ENCODE data around the gene CETN3.

CETN3 gene

DNA sequence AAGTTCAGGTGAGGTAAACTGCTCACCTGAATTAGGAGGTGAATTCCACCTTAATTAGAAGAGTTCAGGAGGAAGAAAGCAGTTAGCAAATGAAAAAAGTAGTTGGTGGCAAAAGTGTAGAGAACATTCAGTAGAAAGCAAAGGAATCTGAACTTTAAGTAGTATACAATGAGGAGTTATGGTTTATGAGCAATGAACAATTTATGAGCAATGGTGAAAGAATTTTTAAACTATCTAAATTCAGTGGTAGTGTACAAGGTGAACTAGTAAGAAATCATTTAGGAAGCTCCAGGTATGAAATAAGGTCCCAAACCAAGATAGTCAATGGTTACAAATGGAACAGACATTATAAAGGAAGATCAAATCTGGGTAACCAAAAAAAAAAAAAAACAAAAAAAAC lies 3.1 kb downstream of the CETN3 start:
- Histone ChIP-seq H3K4me3 (ENCODE audit: low read depth in 1 of 2, low read length in 2 of 2) (no peak overlapping the region), H3K4me1 (ENCODE audit: insufficient read depth, low read length) (peaks cover 12% of the 10 kb centered on the region), H3K9ac (ENCODE audit: low read length) (no peak overlapping the region), H3K27me3 (ENCODE audit: control insufficient read depth in 1 of 2, insufficient read depth in 2 of 2, low read length in 2 of 2) (no peaks in the 10 kb centered on the region), H3K9me3 (ENCODE audit: low read length) (no peaks in the 10 kb centered on the region), H3K27ac (ENCODE audit: low read depth, low read length) (no peak overlapping the region), H3K36me3 (ENCODE audit: insufficient read depth, low read length) (peaks cover 9% of the 10 kb centered on the region)

DNA sequence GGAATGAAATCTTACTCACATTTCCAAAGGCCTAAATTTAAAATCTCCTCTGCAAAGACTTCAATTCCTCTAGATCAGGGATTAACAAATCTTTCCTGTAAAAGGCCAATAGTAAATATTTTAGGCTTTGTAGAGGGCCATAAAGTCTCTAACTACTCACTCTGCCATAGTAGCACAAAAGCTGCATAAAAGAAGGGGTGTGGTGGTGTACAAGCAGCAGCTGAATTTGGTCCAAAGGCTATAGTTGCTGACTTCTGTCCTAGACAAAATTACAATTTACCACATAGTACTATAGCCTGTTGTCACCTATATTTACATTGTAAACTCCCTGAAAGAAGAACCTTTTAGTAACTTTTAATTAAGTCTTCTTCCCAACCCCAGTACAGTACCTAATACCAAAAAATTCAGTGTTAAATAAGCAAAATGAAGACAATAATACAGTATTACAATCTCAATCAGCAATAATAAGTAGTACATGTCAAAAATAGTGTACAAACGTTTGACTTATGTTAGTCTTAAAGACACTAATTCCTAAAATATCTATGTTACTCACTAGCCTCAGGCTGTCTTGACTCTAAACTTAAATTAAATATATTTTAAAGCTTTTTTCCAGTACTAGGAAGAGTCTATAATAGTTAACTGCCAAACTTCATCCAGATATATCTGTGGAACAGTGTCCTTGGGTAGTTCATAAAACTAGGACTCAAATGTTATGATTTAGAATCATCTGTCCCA lies 6.9 kb downstream of the CETN3 start:
- H3K27ac ChIP-seq (ENCODE audit: low read depth, low read length), result no peak overlapping the region
- no peaks in the 10 kb centered on the region for H3K9me3 ChIP-seq (ENCODE audit: low read length)
- no peaks in the 10 kb centered on the region for H3K4me1 ChIP-seq (ENCODE audit: insufficient read depth, low read length)
- H3K27me3 ChIP-seq (ENCODE audit: control insufficient read depth in 1 of 2, insufficient read depth in 2 of 2, low read length in 2 of 2), result no peaks in the 10 kb centered on the region
- H3K4me3 ChIP-seq (ENCODE audit: low read depth in 1 of 2, low read length in 2 of 2), result no peak overlapping the region
- no peak overlapping the region for H3K9ac ChIP-seq (ENCODE audit: low read length)
- peaks cover 21% of the 10 kb centered on the region for H3K36me3 ChIP-seq (ENCODE audit: insufficient read depth, low read length)

DNA sequence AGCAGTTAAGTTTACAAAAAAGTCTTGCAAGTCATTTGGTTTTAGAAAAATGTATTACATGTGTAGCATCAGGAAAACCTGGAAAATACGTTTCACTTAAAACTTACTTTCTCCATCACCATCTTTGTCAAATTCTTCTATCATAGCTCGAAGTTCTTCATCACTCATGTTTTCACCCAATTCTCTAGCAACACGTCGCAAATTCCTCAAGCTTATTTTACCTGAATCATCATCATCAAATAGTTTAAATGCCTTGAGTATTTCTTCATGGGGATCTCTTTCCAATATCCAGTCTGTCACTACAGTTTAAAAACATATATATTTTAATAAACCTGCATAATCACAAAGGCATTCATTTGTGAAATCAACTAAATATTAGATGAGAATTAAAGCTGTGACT lies 10.3 kb downstream of the CETN3 start:
- Histone ChIP-seq H3K27ac (ENCODE audit: low read depth, low read length) (no peak overlapping the region), H3K36me3 (ENCODE audit: insufficient read depth, low read length) (peaks cover 12% of the 10 kb centered on the region), H3K4me1 (ENCODE audit: insufficient read depth, low read length) (no peaks in the 10 kb centered on the region), H3K4me3 (ENCODE audit: low read depth in 1 of 2, low read length in 2 of 2) (no peak overlapping the region), H3K27me3 (ENCODE audit: control insufficient read depth in 1 of 2, insufficient read depth in 2 of 2, low read length in 2 of 2) (no peaks in the 10 kb centered on the region), H3K9ac (ENCODE audit: low read length) (no peak overlapping the region), H3K9me3 (ENCODE audit: low read length) (no peaks in the 10 kb centered on the region)

DNA sequence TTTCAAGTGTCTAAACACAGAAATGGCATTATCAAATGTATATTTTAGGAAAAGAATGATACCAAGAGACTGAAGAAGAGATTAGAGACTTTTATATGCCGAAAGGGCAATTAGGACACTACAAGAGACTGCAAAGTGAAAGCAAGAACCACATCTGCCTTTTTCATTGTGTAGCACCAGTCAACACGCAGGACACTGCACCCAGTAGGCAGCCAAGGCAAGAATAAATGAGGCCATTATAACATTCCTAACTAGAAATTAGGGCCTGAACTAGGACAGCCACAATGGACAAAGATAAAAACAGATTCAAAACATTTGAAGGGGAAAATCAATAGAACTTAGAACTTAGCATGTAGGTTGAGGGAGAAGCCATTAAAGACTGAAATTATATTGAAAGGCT lies 10.8 kb downstream of the CETN3 start:
- H3K27ac ChIP-seq (ENCODE audit: low read depth, low read length), result no peak overlapping the region
- H3K36me3 ChIP-seq (ENCODE audit: insufficient read depth, low read length), result peaks cover 12% of the 10 kb centered on the region
- H3K9ac ChIP-seq (ENCODE audit: low read length), result no peak overlapping the region
- no peaks in the 10 kb centered on the region for H3K4me1 ChIP-seq (ENCODE audit: insufficient read depth, low read length)
- H3K4me3 ChIP-seq (ENCODE audit: low read depth in 1 of 2, low read length in 2 of 2), result no peak overlapping the region
- no peaks in the 10 kb centered on the region for H3K9me3 ChIP-seq (ENCODE audit: low read length)
- H3K27me3 ChIP-seq (ENCODE audit: control insufficient read depth in 1 of 2, insufficient read depth in 2 of 2, low read length in 2 of 2), result no peaks in the 10 kb centered on the region

- Histone ChIP-seq H3K9ac (ENCODE audit: low read length) (no peak overlapping the region), H3K27ac (ENCODE audit: low read depth, low read length) (no peak overlapping the region), H3K27me3 (ENCODE audit: control insufficient read depth in 1 of 2, insufficient read depth in 2 of 2, low read length in 2 of 2) (no peaks in the 10 kb centered on the region), H3K9me3 (ENCODE audit: low read length) (no peaks in the 10 kb centered on the region), H3K4me3 (ENCODE audit: low read depth in 1 of 2, low read length in 2 of 2) (no peak overlapping the region), H3K36me3 (ENCODE audit: insufficient read depth, low read length) (peaks cover 12% of the 10 kb centered on the region), H3K4me1 (ENCODE audit: insufficient read depth, low read length) (no peaks in the 10 kb centered on the region)
Measured at GRCh38 chr5:90395005-90395404, 14.6 kb downstream of the CETN3 start.

- H3K4me3 ChIP-seq (ENCODE audit: low read depth in 1 of 2, low read length in 2 of 2), result no peak overlapping the region
- no peak overlapping the region for H3K9ac ChIP-seq (ENCODE audit: low read length)
- no peaks in the 10 kb centered on the region for H3K9me3 ChIP-seq (ENCODE audit: low read length)
- H3K4me1 ChIP-seq (ENCODE audit: insufficient read depth, low read length), result no peaks in the 10 kb centered on the region
- no peak overlapping the region for H3K27ac ChIP-seq (ENCODE audit: low read depth, low read length)
- no peaks in the 10 kb centered on the region for H3K36me3 ChIP-seq (ENCODE audit: insufficient read depth, low read length)
- no peaks in the 10 kb centered on the region for H3K27me3 ChIP-seq (ENCODE audit: control insufficient read depth in 1 of 2, insufficient read depth in 2 of 2, low read length in 2 of 2)
Measured at GRCh38 chr5:90390928-90391327, 18.6 kb downstream of the CETN3 start.

DNA sequence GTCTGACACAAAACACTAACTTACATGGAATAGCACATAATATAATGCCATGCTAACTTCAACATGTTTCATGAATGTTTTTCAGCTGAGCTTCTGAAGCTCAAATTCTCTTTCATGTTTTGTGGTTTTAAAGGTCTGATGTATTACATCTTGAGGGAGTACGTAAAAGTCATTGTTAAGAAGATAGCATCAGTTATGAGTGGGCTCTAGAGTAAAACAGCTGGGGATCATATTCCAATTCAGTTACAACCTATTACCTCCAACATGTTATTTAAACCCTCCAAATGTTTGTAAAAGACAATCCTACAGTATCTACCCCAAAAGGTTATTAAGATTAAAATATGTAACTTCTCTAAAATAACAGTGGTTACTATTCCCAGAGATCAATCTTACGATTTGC lies 19.2 kb downstream of the CETN3 start:
- Histone ChIP-seq H3K36me3 (ENCODE audit: insufficient read depth, low read length) (no peaks in the 10 kb centered on the region), H3K9ac (ENCODE audit: low read length) (no peak overlapping the region), H3K4me1 (ENCODE audit: insufficient read depth, low read length) (no peaks in the 10 kb centered on the region), H3K27me3 (ENCODE audit: control insufficient read depth in 1 of 2, insufficient read depth in 2 of 2, low read length in 2 of 2) (no peaks in the 10 kb centered on the region), H3K4me3 (ENCODE audit: low read depth in 1 of 2, low read length in 2 of 2) (no peak overlapping the region), H3K9me3 (ENCODE audit: low read length) (no peaks in the 10 kb centered on the region), H3K27ac (ENCODE audit: low read depth, low read length) (no peak overlapping the region)

DNA sequence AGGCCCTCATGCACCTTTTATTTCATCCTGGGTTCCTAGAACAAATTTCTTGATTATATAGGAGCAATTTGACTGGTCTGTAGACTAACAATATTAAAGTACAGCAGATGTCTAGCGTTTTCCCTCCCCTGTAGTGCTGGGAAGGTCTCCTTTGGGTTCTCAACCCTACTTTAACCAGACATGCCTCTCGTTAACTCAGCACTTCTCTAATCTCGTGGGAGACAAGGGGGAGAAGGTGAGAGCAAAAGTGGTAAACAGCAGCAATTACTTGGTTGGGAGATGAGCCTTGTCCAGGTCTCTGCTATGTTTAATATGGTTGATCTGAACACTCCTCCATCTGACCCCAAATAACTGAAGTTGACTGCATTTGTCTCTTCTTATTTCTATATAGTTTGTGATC lies 22.0 kb downstream of the CETN3 start:
- Histone ChIP-seq H3K27ac (ENCODE audit: low read depth, low read length) (no peak overlapping the region), H3K27me3 (ENCODE audit: control insufficient read depth in 1 of 2, insufficient read depth in 2 of 2, low read length in 2 of 2) (no peaks in the 10 kb centered on the region), H3K9me3 (ENCODE audit: low read length) (no peaks in the 10 kb centered on the region), H3K9ac (ENCODE audit: low read length) (no peak overlapping the region), H3K4me3 (ENCODE audit: low read depth in 1 of 2, low read length in 2 of 2) (no peak overlapping the region), H3K4me1 (ENCODE audit: insufficient read depth, low read length) (no peaks in the 10 kb centered on the region), H3K36me3 (ENCODE audit: insufficient read depth, low read length) (no peaks in the 10 kb centered on the region)

- Histone ChIP-seq H3K27me3 (ENCODE audit: control insufficient read depth in 1 of 2, insufficient read depth in 2 of 2, low read length in 2 of 2) (no peaks in the 10 kb centered on the region), H3K9ac (ENCODE audit: low read length) (no peak overlapping the region), H3K27ac (ENCODE audit: low read depth, low read length) (no peak overlapping the region), H3K9me3 (ENCODE audit: low read length) (no peaks in the 10 kb centered on the region), H3K36me3 (ENCODE audit: insufficient read depth, low read length) (no peaks in the 10 kb centered on the region), H3K4me1 (ENCODE audit: insufficient read depth, low read length) (no peaks in the 10 kb centered on the region), H3K4me3 (ENCODE audit: low read depth in 1 of 2, low read length in 2 of 2) (no peak overlapping the region)
Measured at GRCh38 chr5:90386099-90386710, 23.4 kb downstream of the CETN3 start.

- no peaks in the 10 kb centered on the region for H3K9me3 ChIP-seq (ENCODE audit: low read length)
- H3K9ac ChIP-seq (ENCODE audit: low read length), result no peak overlapping the region
- H3K36me3 ChIP-seq (ENCODE audit: insufficient read depth, low read length), result no peaks in the 10 kb centered on the region
Measured at GRCh38 chr5:90384389-90384788, 25.2 kb downstream of the CETN3 start.

GRCh38 chr5:90383903-90384302 lies 25.7 kb downstream of the CETN3 start:
- H3K36me3 ChIP-seq (ENCODE audit: insufficient read depth, low read length), result no peaks in the 10 kb centered on the region
- no peak overlapping the region for H3K9ac ChIP-seq (ENCODE audit: low read length)
- no peak overlapping the region for H3K4me3 ChIP-seq (ENCODE audit: low read depth in 1 of 2, low read length in 2 of 2)
- H3K9me3 ChIP-seq (ENCODE audit: low read length), result no peaks in the 10 kb centered on the region
- H3K27ac ChIP-seq (ENCODE audit: low read depth, low read length), result no peak overlapping the region
- H3K27me3 ChIP-seq (ENCODE audit: control insufficient read depth in 1 of 2, insufficient read depth in 2 of 2, low read length in 2 of 2), result no peaks in the 10 kb centered on the region
- no peaks in the 10 kb centered on the region for H3K4me1 ChIP-seq (ENCODE audit: insufficient read depth, low read length)

More at GRCh38 chr5:90384389-90384788, 25.2 kb downstream of the CETN3 start:
- Histone ChIP-seq H3K4me3 (ENCODE audit: low read depth in 1 of 2, low read length in 2 of 2) (no peak overlapping the region), H3K4me1 (ENCODE audit: insufficient read depth, low read length) (no peaks in the 10 kb centered on the region), H3K27ac (ENCODE audit: low read depth, low read length) (no peak overlapping the region), H3K27me3 (ENCODE audit: control insufficient read depth in 1 of 2, insufficient read depth in 2 of 2, low read length in 2 of 2) (no peaks in the 10 kb centered on the region)
